Calu3 (cell line): ENCODE data around the gene NECTIN2. TPM values are rescaled to one million over a fixed set of nuclear protein-coding genes. Genes with fewer than 3 reads are reported as not detected.
"Not testable (repeated sequence)": the region's sequence is repeated elsewhere in the genome, so short reads cannot be mapped to it uniquely, and the experiment has no call there.

Source experiments
- BruUV-seq: library from RNA; stranded (reverse); fragments of 400-500 nt; replicated peaks from 2 replicates; lab custom pipeline; 2021; lab: Mats Ljungman, UMichigan
- CTCF ChIA-PET: fragments of 300-600 bp; sonication (Branson Sonifier 250); formaldehyde crosslinking; loops from one replicate; lab custom pipeline; 2022; ENCODE audit warnings: antibody characterized with exemption; lab: Charles Lee
- DNase-seq: peaks from one replicate; pipeline ENCODE4 v3.0.0; 2022
- H3K27ac Mint-ChIP-seq: one replicate; pipeline ENCODE4 v1.8.0; 2022; ENCODE audit warnings: mixed read lengths; ENCODE audit not compliant: unreplicated experiment
- H3K27me3 Mint-ChIP-seq: one replicate; pipeline ENCODE4 v1.8.0; 2022; ENCODE audit warnings: mixed read lengths; ENCODE audit not compliant: unreplicated experiment
- H3K36me3 Mint-ChIP-seq: one replicate; pipeline ENCODE4 v1.8.0; 2022; ENCODE audit warnings: mild to moderate bottlenecking, moderate library complexity, mixed read lengths; ENCODE audit not compliant: insufficient read depth, unreplicated experiment
- H3K4me1 Mint-ChIP-seq: one replicate; pipeline ENCODE4 v1.8.0; 2022; ENCODE audit warnings: mild to moderate bottlenecking, low read depth, mixed read lengths; ENCODE audit not compliant: unreplicated experiment
- H3K4me3 Mint-ChIP-seq: one replicate; pipeline ENCODE4 v1.8.0; 2022; ENCODE audit warnings: mild to moderate bottlenecking, low read depth, moderate library complexity, mixed read lengths; ENCODE audit not compliant: unreplicated experiment
- H3K9me3 Mint-ChIP-seq: one replicate; pipeline ENCODE4 v1.8.0; 2022; ENCODE audit warnings: low read depth, mixed read lengths; ENCODE audit not compliant: unreplicated experiment
- intact Hi-C: fragments of 100-400 bp; cut with micrococcal nuclease; formaldehyde crosslinking; loops from one replicate; pipeline ENCODE4 v1.10.0; 2022; ENCODE audit not compliant: unreplicated experiment
- total RNA-seq: library from RNA; stranded (reverse); gene quantifications from 2 replicates; pipeline ENCODE4 v1.2.3, GENCODE V29; 2022
- TF ChIP-seq, protein P1 (sequence below): fragments of 200-600 bp; IDR thresholded peaks from one replicate; pipeline ENCODE4 v1.8.0; 2022; ENCODE audit warnings: antibody characterized with exemption; ENCODE audit not compliant: unreplicated experiment

Gene NECTIN2
- total RNA-seq, 1 experiment from 2014 or later, result 137 TPM

DNA sequence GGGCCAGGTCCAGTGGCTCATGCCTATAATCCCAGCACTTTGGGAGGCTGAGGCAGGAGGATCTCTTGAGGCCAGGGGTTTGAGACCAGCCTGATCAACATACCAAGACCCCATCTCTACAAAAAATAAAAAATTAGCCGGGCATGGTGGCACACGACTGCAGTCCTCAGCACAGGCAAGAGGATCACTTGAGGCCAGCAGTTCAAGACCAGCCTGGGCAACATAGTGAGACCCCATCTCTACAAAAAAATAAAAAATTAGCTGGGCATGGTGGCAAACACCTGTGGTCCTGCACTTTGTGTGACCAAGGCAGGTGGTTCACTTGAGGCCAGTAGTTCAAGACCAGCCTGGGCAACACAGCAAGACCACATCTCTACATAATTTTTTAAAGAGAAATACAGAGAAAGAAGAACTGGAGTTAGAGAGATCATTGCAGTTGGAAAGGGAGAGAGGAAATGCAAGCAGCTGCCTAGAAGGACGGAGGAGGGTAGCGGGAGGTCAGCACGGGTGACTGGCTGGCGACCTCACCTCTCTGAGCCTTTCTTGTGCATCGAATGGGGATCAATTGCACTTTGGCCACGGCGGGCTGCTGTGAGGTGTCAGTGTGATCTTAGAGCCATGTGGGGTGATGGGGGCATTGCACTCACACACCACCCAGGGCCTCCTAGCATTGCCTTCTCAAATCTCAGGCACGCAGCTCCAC, 23.3 kb upstream of the NECTIN2 start:
- peaks cover 44% of the 10 kb centered on the region for H3K27me3 Mint-ChIP-seq
- intact Hi-C loops, result no loop called here
- H3K27ac Mint-ChIP-seq, result no peak overlapping the region
- peaks cover 20% of the 10 kb centered on the region for H3K36me3 Mint-ChIP-seq
- no TSS peak for BruUV-seq
- H3K4me3 Mint-ChIP-seq, result no peak overlapping the region
- peaks cover 13% of the 10 kb centered on the region for H3K4me1 Mint-ChIP-seq
- TF ChIP-seq, protein P1, sequence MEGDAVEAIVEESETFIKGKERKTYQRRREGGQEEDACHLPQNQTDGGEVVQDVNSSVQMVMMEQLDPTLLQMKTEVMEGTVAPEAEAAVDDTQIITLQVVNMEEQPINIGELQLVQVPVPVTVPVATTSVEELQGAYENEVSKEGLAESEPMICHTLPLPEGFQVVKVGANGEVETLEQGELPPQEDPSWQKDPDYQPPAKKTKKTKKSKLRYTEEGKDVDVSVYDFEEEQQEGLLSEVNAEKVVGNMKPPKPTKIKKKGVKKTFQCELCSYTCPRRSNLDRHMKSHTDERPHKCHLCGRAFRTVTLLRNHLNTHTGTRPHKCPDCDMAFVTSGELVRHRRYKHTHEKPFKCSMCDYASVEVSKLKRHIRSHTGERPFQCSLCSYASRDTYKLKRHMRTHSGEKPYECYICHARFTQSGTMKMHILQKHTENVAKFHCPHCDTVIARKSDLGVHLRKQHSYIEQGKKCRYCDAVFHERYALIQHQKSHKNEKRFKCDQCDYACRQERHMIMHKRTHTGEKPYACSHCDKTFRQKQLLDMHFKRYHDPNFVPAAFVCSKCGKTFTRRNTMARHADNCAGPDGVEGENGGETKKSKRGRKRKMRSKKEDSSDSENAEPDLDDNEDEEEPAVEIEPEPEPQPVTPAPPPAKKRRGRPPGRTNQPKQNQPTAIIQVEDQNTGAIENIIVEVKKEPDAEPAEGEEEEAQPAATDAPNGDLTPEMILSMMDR, result no peak
- CTCF ChIA-PET, result interaction anchor here (0.7 kb wide), 1 partner anchor 676 kb away, joined by 3 read pairs; no protein-coding TSS in a partner anchor
- no peak for DNase-seq
- H3K9me3 Mint-ChIP-seq, result no peaks in the 10 kb centered on the region

DNA sequence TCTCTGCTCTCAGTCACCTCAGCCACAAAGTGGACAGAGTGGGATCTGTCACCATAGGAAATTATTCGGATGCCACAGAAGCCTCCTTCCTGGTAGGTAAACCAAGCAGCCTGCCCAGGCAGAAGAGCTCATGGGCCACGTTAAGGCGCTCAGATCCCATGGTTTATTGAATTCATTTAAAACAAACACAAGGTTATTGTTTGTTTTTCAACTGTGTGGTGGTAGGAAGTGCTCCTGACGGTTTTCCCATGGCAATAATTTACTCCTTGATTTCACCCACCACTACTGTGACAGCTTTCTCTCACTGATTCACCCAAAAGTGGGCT, 22.8 kb upstream of the NECTIN2 start:
- intact Hi-C loops, result no loop called here
- no peak overlapping the region for H3K27ac Mint-ChIP-seq
- CTCF ChIA-PET, result interaction anchor here (0.7 to 0.8 kb wide), 2 partner anchors 39 to 675 kb away, joined by 3 to 5 read pairs; no protein-coding TSS in a partner anchor
- H3K4me3 Mint-ChIP-seq, result no peak overlapping the region
- TF ChIP-seq, protein P1, result no peak
- no peak for DNase-seq
- H3K9me3 Mint-ChIP-seq, result no peaks in the 10 kb centered on the region
- H3K27me3 Mint-ChIP-seq, result peaks cover 44% of the 10 kb centered on the region
- no TSS peak for BruUV-seq
- H3K4me1 Mint-ChIP-seq, result peaks cover 7% of the 10 kb centered on the region
- H3K36me3 Mint-ChIP-seq, result peaks cover 20% of the 10 kb centered on the region

DNA sequence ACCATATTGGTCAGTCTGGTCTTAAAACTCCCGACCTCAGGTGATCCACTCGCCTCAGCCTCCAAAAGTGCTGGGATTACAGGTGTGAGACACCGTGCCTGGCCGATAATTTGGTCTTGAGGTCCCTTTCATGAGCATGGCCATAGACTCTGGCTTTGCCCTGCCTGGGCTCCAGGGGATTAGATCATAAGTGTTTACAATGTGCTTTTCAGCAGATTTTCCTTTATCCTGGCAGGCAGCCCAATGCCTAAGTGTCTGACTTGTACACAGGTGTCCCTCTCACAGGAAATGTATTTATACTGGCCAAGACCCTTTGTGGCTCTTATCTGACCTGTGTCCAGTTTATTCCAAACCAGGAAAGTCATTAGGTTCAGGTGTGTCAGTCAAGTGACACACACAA, 21.3 kb upstream of the NECTIN2 start:
- no peak overlapping the region for H3K27ac Mint-ChIP-seq
- CTCF ChIA-PET, result no interaction called here

DNA sequence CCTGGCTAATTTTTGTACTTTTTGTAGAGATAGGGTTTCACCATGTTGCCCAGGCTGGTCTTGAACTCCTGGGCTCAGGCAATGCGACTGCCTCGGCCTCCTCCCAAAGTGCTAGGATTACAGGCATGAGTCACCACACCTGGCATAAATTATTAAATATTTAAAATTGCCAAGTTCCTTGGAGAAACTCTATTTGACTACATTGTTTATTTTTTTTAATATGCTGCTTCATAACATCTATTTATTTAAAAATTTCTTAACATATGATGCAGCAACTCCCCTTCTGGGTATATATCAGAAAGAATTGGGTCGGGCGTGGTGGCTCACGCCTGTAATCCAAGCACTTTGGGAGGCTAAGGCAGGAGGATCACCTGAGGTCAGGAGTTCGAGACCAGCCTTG, 13.2 kb upstream of the NECTIN2 start:
- BruUV-seq, H3K36me3 Mint-ChIP-seq, DNase-seq, H3K4me1 Mint-ChIP-seq, H3K9me3 Mint-ChIP-seq, CTCF ChIA-PET, H3K27ac Mint-ChIP-seq, intact Hi-C loops, H3K4me3 Mint-ChIP-seq: not testable (repeated sequence)
- peaks cover 45% of the 10 kb centered on the region for H3K27me3 Mint-ChIP-seq

More for the DNA sequence above, 21.3 kb upstream of the NECTIN2 start:
- Mint-ChIP-seq H3K36me3 (peaks cover 13% of the 10 kb centered on the region), H3K4me1 (peaks cover 6% of the 10 kb centered on the region), H3K9me3 (no peaks in the 10 kb centered on the region), H3K27me3 (peaks cover 50% of the 10 kb centered on the region), H3K4me3 (no peak overlapping the region)
- DNase-seq, result peak; percentile 32
- TF ChIP-seq, protein P1, result no peak
- intact Hi-C loops, result no loop called here
- no TSS peak for BruUV-seq

DNA sequence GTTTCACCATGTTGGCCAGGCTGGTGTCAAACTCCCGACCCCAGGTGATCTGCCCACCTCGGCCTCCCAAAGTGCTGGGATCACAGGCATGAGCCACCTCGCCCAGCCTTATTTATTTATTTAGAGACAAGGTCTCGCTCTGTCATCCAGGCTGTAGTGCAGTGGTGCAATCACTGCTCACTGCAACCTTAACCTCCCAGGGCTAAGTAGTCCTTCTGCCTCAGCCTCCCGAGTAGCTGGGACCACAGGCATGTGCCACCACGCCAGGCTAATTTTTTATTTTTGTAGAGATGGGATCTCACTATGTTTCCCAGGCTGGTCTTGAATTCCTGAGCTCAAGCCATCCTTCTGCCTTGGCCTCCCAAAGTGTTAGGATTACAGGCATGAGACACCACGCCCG, 11.7 kb upstream of the NECTIN2 start:
- H3K4me3 Mint-ChIP-seq, H3K36me3 Mint-ChIP-seq, intact Hi-C loops, H3K9me3 Mint-ChIP-seq, BruUV-seq, H3K4me1 Mint-ChIP-seq, DNase-seq, H3K27ac Mint-ChIP-seq: not testable (repeated sequence)
- peaks cover 43% of the 10 kb centered on the region for H3K27me3 Mint-ChIP-seq
- CTCF ChIA-PET, result interaction anchor here (1.1 kb wide), 1 partner anchor 28 kb away, joined by 3 read pairs; no protein-coding TSS in a partner anchor
